G401 (cell line): ENCODE measurements around the gene CCL19. TPM values are rescaled to one million over a fixed set of nuclear protein-coding genes. Genes with fewer than 3 reads are reported as not detected.
A peak's percentile ranks its signal among the peaks of the same experiment; 100 is the strongest.

Experiments used
- DNase-seq: peaks from one replicate; pipeline ENCODE4 v3.0.0-alpha.2; 2015; ENCODE audit warnings: low spot score
- in situ Hi-C: cut with HindIII; loops from 2 replicates; pipeline ENCODE4 v1.10.0; 2016; ENCODE audit warnings: low sequenced_read_pairs, mixed read lengths
- total RNA-seq: library from RNA; depleted of rRNA; stranded (reverse); fragments of >200 nt; shearing (Covaris generic); gene quantifications from 2 replicates; pipeline ENCODE4 v1.2.3, GENCODE V29; 2014; rRNA removed

The CCL19 gene
- total RNA-seq, 1 experiment from 2014 or later = not detected

DNA sequence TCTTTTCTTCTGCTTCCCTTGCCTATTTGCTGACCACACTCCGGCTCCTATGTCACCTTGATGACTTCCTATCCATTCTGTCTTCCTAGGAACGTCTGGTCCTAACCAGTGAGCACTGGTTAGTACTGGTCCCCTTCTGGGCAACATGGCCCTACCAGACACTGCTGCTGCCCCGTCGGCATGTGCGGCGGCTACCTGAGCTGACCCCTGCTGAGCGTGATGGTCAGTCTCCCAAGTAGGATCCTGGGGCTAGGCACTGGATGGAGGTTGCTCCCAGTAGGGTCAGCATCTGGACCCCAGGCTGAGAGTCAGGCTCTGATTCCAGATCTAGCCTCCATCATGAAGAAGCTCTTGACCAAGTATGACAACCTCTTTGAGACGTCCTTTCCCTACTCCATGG is 42.4 kb downstream of the CCL19 start:
- DNase-seq = no peak
- in situ Hi-C loops = no loop called here

DNA sequence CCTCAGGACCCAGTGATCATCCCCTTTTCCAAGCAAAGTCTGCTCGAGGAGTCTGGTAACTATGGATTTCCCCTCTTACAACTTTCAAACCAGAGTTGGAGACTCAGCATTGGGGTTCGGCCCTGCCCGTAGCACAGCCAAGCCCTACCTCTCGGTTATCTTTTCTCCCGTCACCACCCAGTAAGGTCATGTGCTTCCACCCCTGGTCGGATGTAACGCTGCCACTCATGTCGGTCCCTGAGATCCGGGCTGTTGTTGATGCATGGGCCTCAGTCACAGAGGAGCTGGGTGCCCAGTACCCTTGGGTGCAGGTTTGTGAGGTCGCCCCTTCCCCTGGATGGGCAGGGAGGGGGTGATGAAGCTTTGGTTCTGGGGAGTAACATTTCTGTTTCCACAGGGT is 43.4 kb downstream of the CCL19 start:
- DNase-seq = no peak
- in situ Hi-C loops = no loop called here

DNA sequence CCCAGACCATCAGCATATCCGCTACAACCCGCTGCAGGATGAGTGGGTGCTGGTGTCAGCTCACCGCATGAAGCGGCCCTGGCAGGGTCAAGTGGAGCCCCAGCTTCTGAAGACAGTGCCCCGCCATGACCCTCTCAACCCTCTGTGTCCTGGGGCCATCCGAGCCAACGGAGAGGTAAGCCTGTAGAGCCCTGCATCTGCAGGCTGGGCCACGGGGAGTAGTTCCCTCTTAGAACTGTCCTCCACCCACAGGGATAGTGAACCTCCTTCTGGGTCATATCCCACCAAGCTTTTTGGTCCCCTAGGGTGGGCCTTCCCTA is 44.0 kb downstream of the CCL19 start:
- no peak for DNase-seq
- in situ Hi-C loops = no loop called here

GRCh38 chr9:34646211-34647083 is 44.6 kb downstream of the CCL19 start, which contains the start of gene GALT:
TSS of gene GALT (plus strand) at chr9:34646675. CDS start at chr9:34646705, 30 bp downstream.
- in situ Hi-C loops = no loop called here
- DNase-seq = peak; percentile 85

DNA sequence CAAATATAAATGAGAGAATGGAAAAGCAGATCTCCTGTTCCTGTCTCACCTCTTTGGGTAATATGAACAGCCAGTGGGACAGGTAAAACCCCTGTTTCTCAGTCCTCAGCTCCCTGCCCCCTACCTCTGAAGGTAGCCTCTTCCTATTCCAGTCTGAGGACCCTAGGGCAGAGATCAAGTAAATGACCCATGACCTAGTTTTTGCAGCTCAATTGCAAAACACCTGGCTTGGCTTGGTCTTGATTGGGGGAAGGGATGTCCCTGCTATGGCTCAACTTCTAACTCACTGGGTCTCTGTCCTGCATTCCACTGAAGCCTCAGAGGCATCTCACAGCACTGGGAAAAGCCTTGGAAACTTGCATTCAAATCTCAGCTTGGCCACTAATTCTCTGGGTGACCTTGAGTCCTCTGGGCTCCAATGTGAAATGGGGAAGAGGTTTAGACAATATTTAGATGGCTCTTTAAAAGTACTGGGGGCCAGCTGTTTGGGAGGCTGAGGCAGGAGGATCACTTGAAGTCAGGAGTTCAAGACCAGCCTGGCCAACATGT is 46.2 kb downstream of the CCL19 start:
- DNase-seq = no peak
- in situ Hi-C loops = no loop called here

GRCh38 chr9:34642679-34643078 is 48.4 kb downstream of the CCL19 start:
- DNase-seq = no peak
- in situ Hi-C loops = no loop called here

Other genes with a start within 250 kb of the CCL19 start
- 5.2 TPM in 2 replicates for gene FAM219A, start 232.7 kb downstream of the CCL19 start, total RNA-seq
- not detected in 2 replicates for gene DNAI1, start 232.5 kb downstream of the CCL19 start, total RNA-seq
- gene ENHO, start 168.3 kb downstream of the CCL19 start, total RNA-seq = 10.4 and 18.0 TPM in 2 replicates
- 0.78 and 1.0 TPM in 2 replicates for gene CNTFR, start 101.6 kb downstream of the CCL19 start, total RNA-seq
- gene RPP25L, start 79.2 kb downstream of the CCL19 start, total RNA-seq = 57.9 and 59.4 TPM in 2 replicates
- gene DCTN3, start 70.8 kb downstream of the CCL19 start, total RNA-seq = 105 and 160 TPM in 2 replicates
- 1.5 TPM in 1 of 2 replicates, not detected in the other for gene ARID3C, start 62.2 kb downstream of the CCL19 start, total RNA-seq
- gene SIGMAR1, start 53.5 kb downstream of the CCL19 start, total RNA-seq = 193 and 208 TPM in 2 replicates
- 41.6 and 51.2 TPM in 2 replicates for gene GALT, start 44.6 kb downstream of the CCL19 start, total RNA-seq
- gene IL11RA, start 39.1 kb downstream of the CCL19 start, total RNA-seq = 6.9 and 9.8 TPM in 2 replicates
- gene CCL27, start 28.6 kb downstream of the CCL19 start, total RNA-seq = not detected in 2 replicates
- not detected in 2 replicates for gene CCL21, start 18.9 kb upstream of the CCL19 start, total RNA-seq